HG02970 (cell line): ENCODE data around the gene HNRNPA0.

Source experiments
- ATAC-seq: cut with Tn5 transposase; IDR thresholded peaks from one replicate; pipeline ENCODE4 v1.9.1; 2021; ENCODE audit warnings: mild to moderate bottlenecking, moderate library complexity, moderate number of reproducible peaks; ENCODE audit not compliant: unreplicated experiment, low FRiP score

Gene HNRNPA0

DNA sequence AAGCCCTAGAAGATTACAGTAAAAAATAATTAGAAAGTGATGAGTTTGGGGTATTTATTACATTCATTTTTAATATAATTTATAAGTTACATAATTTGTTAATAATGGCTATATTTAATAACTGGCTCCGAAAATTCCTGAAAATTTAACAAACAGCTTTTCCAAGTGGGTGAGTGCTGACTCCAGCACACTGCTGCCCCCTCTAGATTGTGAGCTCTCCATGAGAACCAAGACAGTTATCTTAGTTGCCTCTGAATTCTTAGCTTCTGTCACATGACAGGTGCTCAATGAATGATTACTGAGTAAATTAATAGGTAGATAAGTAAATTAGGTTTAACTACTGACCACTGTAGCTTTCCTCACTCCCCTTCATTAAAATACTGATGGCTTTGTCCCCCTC, 26.1 kb downstream of the HNRNPA0 start:
- ATAC-seq: no peak

DNA sequence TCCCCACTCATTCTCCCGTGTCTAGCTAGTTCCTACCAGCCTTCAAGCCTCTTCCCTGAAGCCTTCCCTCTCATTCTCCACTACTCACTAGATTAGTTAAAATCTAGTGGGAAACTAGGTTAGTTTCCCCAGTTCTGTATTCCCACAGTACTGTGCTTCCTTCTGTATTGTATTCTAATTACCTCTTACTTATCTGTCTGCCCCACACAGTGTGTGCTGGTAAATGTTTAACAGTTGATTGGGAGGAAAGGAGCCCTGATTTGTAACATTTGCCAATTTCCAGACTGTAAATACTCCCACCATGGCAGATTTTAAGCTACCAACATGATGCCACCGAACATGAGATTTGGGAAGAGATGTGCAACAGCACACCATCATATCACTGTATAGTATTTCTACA, 26.5 kb downstream of the HNRNPA0 start:
- ATAC-seq: no peak

DNA sequence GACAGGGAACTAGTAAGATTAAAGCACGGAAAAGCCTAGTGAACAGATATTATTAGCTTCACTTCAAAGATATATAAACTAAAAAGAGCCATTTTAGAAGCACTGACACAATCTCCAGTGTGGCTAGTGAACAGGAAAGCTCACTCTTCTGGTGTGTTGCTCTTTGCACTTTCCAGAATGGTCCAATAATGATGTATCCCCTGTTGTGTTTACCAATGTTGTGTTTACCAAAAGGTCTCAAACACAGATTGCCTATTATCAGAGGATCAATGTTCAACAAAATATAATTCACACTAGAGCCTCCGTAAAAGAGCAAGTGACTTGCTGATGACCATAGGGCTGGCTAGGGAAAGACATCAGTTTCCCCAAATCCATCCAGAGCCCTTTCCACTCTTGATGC, 29.9 kb downstream of the HNRNPA0 start:
- ATAC-seq: no peak

DNA sequence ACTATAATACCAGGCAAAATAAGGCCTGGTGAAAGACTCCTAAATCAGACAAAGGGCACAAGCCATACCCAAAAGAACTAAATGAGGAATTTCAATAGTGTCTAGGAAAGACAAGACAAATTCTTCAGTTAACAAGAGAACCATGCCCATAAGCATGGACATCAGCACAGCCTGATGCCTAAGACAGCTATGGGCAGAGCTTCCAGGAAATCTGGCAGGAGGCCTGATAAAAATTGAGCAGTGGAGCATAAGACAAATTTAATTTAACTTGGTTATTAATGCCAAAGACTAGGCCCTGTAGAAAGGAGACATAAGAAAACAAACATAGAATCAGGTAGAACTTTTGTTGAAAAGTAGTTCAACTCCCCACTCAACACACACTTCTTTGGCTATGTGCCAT, 35.6 kb downstream of the HNRNPA0 start:
- ATAC-seq: no peak

DNA sequence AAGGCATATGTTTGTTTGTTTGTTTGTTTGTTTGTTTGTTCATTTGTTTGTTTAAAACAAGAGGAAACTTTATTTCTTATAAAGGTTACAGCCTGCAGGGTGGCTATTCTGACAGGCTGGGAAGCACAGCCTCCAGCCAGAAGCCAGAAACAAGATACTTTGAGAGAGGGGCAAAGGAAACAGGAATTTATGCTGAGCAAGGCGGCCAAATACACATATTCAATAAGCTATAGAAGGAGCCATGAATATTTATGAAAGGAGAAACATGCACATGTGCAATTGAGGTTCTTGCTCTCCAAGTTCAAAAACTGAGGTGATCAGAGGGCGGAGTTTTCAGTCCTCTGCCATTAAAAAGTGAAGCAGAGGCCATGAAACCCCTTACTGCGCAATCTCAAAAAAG, 37.8 kb downstream of the HNRNPA0 start:
- ATAC-seq: no peak

DNA sequence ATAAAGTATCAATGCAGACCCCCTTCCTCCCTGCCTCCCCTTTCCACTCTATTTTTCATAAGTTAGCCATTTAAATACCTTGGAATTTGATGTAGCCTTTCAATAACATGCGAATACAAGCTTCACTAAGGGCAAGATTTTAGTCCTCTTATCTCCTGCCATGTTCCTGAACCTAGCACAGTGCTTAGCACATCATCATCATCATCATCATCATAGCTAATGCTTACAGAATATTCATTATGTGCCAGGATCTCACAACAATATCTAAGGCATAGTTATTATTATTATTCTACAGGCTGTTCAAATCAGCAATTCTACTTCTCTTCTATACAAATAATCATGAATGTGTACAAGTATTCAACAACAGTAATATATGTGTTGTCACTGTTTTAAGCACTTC, 38.7 kb downstream of the HNRNPA0 start:
- no peak for ATAC-seq

DNA sequence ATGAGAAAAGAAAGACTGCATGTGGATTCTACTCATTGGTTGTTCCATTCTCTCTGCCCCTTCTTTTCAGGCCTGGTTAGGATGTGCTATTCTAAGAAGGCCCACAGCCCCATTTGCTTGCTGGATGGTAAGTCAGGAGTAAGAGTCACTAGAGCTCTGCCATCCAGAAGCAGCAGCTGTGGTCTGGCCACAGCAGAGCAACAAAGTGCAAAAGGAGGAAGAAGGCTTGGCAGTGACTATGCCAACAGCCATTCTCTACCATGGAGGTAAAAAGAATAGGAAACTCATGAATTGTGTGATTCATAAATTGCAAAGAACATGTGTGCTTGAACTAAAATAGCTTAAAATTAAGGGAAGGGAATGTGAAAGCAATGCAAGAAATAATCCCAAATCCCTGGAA, 39.2 kb downstream of the HNRNPA0 start:
- ATAC-seq: no peak

DNA sequence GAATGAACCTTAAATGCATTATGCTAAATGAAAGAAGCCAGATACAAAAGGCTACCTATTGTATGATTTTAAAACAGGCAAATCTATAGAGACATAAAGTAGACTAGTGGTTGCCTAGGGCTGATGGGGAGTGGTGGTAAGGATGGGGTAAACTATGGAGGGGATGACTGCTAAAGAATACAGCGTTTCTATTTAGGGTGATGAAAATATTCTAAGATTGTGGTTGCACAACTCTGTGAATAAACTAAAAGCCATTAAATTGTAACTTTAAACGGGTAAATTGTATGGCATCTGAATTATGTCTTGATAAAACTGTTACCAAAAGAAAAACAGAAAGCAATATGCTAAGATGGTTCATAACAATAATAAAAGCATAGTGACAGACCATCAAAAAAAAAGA, 39.7 kb downstream of the HNRNPA0 start:
- no peak for ATAC-seq

DNA sequence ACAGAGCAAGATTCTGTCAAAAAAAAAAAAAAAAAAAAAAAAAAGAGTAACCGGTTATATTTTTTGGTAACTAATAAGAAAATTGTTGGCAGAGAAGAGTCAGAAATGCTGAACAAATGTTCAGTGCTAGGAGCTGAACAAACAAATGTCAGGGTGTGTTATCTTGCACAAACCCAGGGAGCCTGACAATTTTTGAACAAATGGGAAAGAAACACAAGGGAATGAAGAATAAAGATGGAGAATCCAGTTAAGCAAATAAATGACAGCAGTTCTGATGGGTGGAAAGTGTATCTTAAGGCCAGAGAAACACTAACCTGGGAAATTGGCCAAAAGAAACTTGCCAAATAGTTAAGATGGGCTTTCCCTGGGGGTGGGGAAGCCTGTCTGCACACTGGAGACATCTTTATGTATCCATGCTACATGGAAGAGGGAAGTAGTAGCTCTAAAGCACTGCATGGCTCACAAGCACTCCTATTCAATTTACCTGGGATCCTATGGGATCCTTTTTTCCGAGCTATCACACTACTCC, 42.0 kb downstream of the HNRNPA0 start:
- ATAC-seq: no peak

DNA sequence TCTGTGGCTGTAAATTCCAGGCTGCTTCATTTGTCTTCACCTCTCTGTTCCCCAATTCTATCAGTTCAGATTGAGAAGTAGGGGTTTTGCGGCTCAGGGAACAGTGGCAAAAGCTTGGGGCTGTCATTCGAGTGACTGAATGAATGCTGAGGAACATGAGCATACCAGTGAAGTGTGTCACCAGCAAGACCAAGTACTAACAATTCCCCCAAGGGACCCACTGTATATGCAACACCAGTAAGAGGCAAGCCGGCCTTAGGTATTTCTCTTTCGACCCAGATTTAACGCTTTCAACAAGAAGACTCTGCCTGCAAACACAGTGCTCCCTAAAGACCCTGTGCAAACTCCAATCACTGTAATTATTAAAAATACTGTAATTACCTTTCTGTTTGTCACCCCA, 44.1 kb downstream of the HNRNPA0 start:
- no peak for ATAC-seq

DNA sequence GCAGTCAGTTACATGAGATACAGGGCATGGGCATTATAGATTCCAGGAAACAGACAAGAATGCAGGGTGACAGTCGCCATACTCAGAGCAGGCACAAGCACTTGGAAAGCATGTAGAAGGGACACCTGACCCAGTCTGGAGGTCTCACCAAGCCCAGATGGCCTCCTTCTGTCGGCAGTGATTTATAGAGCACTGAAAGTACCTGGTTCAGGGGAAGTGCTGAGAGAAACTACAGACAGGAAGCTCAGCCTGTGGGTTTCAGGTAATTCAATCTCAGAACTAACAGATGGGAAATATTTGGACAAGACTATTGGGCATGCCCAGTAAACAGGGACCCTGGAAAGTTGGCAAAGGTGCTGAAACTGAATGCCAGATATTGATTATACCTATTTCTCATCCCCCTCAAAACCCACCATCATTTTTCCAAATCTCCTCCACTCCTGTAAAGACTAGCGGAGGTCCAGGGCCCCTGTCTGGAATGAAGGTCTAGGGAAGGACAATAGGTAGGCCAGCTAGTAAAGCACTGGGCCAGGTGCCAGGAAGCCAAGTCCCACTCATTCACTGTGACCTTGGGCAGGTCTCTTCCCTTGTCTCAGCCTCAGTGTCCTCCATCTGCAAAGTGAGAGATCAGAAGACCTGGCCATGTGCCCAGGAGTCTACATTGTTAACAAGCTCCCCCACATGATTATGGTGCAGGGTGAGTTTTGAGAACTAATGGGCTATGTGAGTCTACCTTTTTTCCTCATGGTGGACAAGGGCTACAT, 45.2 kb downstream of the HNRNPA0 start:
- no peak for ATAC-seq

DNA sequence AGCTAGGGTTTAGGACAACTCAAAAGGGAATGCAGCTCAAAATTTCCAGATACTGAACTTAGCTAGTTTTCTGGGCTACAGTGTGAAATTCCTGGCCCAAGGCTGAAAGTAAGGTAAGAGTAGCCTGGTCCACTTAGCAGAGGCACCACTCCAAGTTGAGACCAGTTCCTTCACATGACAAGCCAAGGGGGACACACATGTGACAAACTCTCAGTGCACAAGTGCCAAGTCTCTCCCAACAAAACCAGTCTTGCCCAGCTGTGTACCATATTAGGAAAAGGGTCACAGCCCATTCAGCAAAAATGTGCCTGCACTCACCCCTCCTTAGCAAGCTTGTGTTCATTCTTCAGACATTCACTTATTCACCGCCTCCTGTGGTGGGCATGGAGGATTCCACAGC, 46.1 kb downstream of the HNRNPA0 start:
- ATAC-seq: no peak

DNA sequence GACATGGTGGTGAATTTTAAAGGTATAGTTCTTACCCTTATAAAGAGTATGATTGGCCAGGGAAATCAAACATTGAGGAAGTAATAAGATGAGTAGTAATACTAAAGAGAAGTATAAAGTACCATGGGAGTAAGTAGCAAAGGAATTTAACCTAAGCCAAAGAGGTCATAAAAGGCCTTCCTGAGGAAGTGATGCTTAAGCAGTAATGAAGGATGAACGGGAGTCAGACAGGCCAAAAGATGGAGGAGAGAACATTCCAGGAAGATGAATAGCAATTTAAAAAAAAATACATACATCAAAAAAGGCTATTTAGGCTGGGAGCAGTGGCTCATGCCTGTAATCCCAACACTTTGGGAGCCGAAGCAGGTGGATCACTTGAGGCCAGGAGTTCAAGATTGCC, 47.3 kb downstream of the HNRNPA0 start:
- ATAC-seq: no peak

DNA sequence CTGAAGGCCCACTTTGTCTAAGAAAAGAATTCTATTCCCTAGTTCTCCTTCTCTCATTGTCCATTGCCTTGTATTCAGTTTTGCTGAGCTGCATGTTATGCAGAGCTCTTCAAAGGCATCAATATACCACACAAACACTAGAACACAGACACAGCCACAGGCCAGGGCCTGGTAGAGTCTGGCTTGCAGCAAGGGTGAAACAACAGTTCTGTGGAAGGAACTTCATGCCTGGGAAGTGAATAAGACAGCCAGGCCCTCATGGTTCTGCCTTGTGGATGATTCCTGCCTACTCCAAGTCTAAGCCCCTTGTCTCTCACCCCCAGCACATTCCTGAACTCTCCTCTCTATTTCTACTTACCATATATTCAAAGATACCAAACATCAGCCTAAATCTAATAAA, 49.1 kb downstream of the HNRNPA0 start:
- no peak for ATAC-seq

DNA sequence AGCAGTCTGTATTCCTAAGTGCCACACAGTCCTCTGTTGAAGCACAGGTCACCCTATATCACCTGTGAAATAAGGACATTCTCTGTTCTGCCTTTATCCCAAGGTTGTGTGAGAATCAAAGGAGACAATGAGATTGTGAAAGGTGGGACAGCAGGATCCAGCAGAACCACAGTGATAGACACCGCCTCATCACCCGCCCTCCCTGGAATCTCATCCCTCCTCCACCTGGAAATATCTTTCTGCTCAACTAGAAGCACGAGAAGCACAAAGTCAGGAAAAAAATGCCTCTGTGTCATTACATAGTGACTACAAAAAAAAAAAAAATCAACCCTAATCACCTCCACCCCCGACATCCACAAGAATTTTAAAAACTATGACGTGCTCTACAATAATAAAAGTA, 50.6 kb downstream of the HNRNPA0 start:
- no peak for ATAC-seq

DNA sequence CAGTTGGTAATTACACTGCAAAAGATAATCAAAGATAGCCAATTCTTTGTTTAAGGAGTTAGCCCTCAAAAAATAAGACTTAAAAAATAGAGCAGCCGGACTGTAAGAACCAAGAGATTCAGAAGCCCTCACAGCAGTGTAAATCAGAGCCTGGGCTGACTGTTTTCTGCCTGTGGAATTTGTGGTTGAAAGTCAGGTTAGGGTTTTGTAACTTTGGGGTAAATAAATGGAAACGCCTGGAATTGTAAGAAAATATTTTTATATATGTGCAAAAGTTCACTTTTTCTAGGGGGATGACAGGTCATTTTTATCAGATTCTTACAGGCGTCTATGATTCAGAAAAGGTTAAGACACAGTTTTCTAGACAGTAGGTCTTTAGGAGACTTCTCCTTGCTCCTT, 53.9 kb downstream of the HNRNPA0 start:
- ATAC-seq: no peak

DNA sequence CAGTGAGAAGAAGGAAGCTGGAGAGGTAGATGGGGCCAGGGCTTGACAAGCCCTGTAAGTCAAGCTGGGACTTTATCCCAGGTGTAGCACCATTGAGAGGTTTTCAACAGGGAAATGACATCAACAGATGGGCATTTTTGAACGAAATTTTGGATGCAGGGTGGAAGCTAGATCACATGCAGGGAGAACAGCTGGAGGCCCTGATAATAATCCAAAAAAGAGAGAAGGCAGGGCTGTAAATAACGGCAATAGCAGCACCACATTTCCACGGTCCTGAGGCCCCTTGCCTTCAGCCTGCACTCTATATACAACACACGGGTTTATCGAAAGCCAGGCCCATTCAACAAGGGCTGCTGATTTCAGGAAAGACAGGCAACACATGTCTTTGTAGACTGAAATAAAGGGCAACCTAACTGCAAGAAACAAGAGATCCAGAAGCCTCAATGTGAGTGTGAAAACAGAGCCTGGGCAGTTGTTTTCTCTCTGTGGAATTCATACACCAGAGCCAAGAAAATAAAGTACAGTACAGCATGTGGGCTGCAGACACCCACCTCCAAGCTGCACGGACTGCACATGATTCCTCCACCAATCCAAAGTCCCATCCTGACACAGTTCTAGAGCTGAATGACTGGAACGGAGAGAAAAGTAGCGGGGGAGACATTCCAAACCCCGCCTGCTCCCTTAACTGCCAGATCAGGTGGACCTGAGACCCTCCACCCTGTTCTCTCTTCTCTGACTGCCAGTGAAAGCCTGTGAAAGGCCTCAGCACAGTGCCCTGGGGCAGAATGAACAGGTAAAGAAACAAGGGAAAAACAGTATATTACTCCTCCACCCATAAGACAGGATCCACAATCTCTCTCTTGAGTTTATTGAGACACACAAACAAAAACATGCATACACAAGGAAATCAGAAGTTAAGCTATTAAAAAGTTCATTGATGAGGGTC, 54.6 kb downstream of the HNRNPA0 start:
- no peak for ATAC-seq

DNA sequence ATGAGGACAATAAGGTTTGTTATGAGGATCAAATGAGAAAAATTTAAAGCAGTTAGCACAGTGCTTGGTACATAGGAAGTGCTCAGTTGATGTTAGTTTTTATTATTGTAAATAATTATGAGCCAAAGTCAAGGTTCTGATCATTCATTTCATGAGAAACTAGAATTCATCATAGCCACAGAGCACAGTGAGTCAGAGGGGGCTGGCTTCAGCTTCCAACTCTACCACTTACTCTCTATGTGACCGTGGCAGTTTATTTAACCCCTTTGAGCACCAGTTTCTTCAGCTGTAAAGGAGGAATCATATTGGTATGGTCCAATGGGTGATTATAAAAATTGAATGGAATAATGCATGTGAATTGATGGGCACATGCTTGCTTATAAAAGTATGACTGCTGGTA, 57.7 kb downstream of the HNRNPA0 start:
- ATAC-seq: no peak

DNA sequence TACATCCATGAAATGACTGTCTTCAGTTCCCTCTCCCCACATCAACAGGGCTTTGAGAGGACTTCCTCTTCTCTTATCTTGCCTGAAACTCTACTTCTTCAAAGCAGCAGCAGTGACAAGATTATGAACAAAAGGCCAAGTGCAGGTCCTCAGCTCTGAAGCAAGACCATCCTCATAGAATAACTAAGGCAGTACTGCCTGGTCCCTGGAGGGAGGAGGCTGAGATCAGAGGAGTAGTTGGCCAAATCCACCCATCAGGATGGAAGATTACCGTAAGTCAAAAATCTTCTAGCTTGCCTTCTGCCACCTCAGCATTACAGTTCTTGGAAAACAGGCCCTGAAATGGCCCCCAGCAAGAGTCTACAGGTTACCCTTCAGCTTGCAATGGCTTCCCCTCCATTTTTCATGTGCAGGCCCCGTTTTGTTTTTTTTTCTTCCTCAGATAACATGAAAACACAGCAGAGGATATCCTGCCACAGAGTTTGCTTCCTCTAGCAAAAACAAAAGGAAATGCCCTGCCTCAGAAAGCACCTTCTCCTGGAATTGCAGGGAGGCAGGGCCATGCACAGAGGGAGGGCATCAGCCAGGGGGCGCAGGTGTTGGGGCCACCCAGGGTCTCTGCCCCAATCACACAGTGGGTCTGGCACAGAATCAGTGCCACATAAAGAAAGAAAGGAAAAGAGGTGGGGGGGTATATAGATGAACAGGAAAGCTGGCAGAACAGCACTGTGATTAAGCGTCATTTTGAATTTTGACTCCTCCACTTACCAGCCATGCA, 58.3 kb downstream of the HNRNPA0 start:
- ATAC-seq: no peak
